Panc1 (cell line): ENCODE data around the gene RIPPLY1. TPM values are rescaled to one million over a fixed set of nuclear protein-coding genes. Genes with fewer than 3 reads are reported as not detected.

Experiments used
- ATAC-seq: fragments of 200-7000 bp; cut with Tn5 transposase; 2 replicates; pipeline ENCODE4 v1.9.1; 2020; ENCODE audit warnings: mild to moderate bottlenecking, moderate library complexity
- BruUV-seq: library from RNA; stranded (reverse); fragments of 400-500 nt; replicated peaks from 2 replicates; lab custom pipeline; 2021; lab: Mats Ljungman, UMichigan
- CTCF ChIA-PET: fragments of 300-600 bp; sonication (Branson Sonifier 250); formaldehyde crosslinking; loops from one replicate; lab custom pipeline; 2022; ENCODE audit warnings: antibody characterized with exemption; lab: Charles Lee
- POLR2A ChIA-PET: fragments of 300-600 bp; sonication (Branson Sonifier 250); formaldehyde crosslinking; loops from one replicate; lab custom pipeline; 2022; ENCODE audit warnings: antibody characterized with exemption; lab: Charles Lee
- DNase-seq: peaks from one replicate; pipeline ENCODE4 v3.0.0-alpha.2; 2010; ENCODE audit warnings: low read depth, low spot score
- H3K27ac ChIP-seq: 2 replicates; pipeline ENCODE4 v1.5.1; 2011; ENCODE audit warnings: mild to moderate bottlenecking, low read length, inconsistent platforms
- H3K27me3 ChIP-seq: fragments of 200-500 bp; sonication (Bioruptor generic); 2 replicates; pipeline ENCODE4 v1.6.0; 2014; ENCODE audit warnings: low read length, inconsistent platforms; ENCODE audit not compliant: control insufficient read depth, insufficient read depth
- H3K36me3 ChIP-seq: fragments of 200-500 bp; sonication (Bioruptor generic); 2 replicates; pipeline ENCODE4 v1.5.1; 2014; ENCODE audit warnings: inconsistent platforms, mild to moderate bottlenecking, low read length, moderate library complexity; ENCODE audit not compliant: control insufficient read depth, insufficient read depth
- H3K4me1 ChIP-seq: 2 replicates; pipeline ENCODE4 v1.5.1; 2011; ENCODE audit warnings: inconsistent platforms, mild to moderate bottlenecking, low read length, moderate library complexity; ENCODE audit not compliant: control insufficient read depth, insufficient read depth
- H3K4me3 ChIP-seq, 2 experiments: 2 replicates each; pipeline ENCODE4 v1.5.1; 2011 to 2012; ENCODE audit warnings: low read depth in 2 of 2, low read length in 2 of 2, mild to moderate bottlenecking in 2 of 2, inconsistent platforms in 1 of 2, moderate library complexity in 1 of 2
- H3K9me3 ChIP-seq: fragments of 200-500 bp; sonication (Bioruptor generic); 2 replicates; pipeline ENCODE4 v1.5.1; 2014; ENCODE audit warnings: low read depth, mild to moderate bottlenecking, inconsistent platforms, low read length, moderate library complexity; ENCODE audit not compliant: control insufficient read depth, insufficient read depth
- POLR2AphosphoS5 ChIP-seq: IDR thresholded peaks from 2 replicates; pipeline ENCODE4 v1.6.1; 2012; ENCODE audit warnings: mild to moderate bottlenecking, low read depth, low read length, moderate library complexity
- SIN3A ChIP-seq: IDR thresholded peaks from 2 replicates; pipeline ENCODE4 v1.6.1; 2012; ENCODE audit warnings: low read depth, mild to moderate bottlenecking, low read length, moderate library complexity, borderline replicate concordance; ENCODE audit not compliant: insufficient read depth
- TCF7L2 ChIP-seq: IDR thresholded peaks from 2 replicates; pipeline ENCODE4 v1.6.1; 2011; ENCODE audit warnings: mild to moderate bottlenecking, low read depth, low read length, inconsistent platforms
- in situ Hi-C: cut with HindIII; loops from 2 replicates; pipeline ENCODE4 v1.10.0; 2016; ENCODE audit warnings: low sequenced_read_pairs, low pct_unique_long_range_greater_than_20kb
- intact Hi-C: fragments of 100-400 bp; cut with micrococcal nuclease; formaldehyde crosslinking; loops from one replicate; pipeline ENCODE4 v1.10.0; 2022; ENCODE audit not compliant: unreplicated experiment
- total RNA-seq: library from RNA; stranded (reverse); gene quantifications from one replicate; pipeline ENCODE4 v1.2.1, GENCODE V29; 2021; ENCODE audit not compliant: unreplicated experiment
- TF ChIP-seq, protein P1 (sequence below): fragments of 450-650 bp; IDR thresholded peaks from 2 replicates; pipeline ENCODE4 v1.5.1; 2017; ENCODE audit warnings: mild to moderate bottlenecking
- TF ChIP-seq, protein P2 (sequence below), 2 experiments: IDR thresholded peaks; 2 replicates each; pipeline ENCODE4 v1.6.1; 2011 to 2012; ENCODE audit warnings: low read depth in 2 of 2, control low read depth in 1 of 2, low read length in 1 of 2, mild to moderate bottlenecking in 1 of 2, moderate library complexity in 1 of 2; ENCODE audit not compliant: insufficient read depth in 1 of 2

Gene RIPPLY1
- total RNA-seq, 1 experiment from 2014 or later = not detected

DNA sequence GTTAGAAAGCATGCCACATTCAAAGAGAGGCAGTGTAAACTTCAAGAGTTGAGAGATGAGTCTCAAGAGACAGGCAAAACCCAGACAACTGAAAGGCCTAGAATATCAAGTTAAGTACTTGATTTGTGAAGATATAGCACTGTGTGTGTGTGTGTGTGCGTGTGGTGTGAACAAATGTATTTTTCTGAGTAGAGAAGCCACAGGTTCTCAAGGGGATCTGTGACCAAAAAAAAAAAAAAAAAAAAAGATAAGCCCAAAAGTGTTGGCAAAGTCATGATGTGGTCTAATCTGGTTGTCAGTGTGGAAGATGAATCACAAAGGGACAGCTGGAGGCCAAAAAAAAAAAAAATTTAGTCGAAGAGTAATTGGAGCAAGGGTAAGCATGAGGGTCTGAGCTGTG, 3.9 kb downstream of the RIPPLY1 start:
- BruUV-seq = no TSS peak
- no peak overlapping the region for H3K27ac ChIP-seq
- H3K27me3 ChIP-seq = no peaks in the 10 kb centered on the region
- intact Hi-C loops (no loop called here), in situ Hi-C loops (no loop called here)
- POLR2A ChIA-PET = no interaction called here
- TF ChIP-seq, protein P1, sequence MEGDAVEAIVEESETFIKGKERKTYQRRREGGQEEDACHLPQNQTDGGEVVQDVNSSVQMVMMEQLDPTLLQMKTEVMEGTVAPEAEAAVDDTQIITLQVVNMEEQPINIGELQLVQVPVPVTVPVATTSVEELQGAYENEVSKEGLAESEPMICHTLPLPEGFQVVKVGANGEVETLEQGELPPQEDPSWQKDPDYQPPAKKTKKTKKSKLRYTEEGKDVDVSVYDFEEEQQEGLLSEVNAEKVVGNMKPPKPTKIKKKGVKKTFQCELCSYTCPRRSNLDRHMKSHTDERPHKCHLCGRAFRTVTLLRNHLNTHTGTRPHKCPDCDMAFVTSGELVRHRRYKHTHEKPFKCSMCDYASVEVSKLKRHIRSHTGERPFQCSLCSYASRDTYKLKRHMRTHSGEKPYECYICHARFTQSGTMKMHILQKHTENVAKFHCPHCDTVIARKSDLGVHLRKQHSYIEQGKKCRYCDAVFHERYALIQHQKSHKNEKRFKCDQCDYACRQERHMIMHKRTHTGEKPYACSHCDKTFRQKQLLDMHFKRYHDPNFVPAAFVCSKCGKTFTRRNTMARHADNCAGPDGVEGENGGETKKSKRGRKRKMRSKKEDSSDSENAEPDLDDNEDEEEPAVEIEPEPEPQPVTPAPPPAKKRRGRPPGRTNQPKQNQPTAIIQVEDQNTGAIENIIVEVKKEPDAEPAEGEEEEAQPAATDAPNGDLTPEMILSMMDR = no peak
- no peak for TF ChIP-seq SIN3A
- TF ChIP-seq, protein P2, sequence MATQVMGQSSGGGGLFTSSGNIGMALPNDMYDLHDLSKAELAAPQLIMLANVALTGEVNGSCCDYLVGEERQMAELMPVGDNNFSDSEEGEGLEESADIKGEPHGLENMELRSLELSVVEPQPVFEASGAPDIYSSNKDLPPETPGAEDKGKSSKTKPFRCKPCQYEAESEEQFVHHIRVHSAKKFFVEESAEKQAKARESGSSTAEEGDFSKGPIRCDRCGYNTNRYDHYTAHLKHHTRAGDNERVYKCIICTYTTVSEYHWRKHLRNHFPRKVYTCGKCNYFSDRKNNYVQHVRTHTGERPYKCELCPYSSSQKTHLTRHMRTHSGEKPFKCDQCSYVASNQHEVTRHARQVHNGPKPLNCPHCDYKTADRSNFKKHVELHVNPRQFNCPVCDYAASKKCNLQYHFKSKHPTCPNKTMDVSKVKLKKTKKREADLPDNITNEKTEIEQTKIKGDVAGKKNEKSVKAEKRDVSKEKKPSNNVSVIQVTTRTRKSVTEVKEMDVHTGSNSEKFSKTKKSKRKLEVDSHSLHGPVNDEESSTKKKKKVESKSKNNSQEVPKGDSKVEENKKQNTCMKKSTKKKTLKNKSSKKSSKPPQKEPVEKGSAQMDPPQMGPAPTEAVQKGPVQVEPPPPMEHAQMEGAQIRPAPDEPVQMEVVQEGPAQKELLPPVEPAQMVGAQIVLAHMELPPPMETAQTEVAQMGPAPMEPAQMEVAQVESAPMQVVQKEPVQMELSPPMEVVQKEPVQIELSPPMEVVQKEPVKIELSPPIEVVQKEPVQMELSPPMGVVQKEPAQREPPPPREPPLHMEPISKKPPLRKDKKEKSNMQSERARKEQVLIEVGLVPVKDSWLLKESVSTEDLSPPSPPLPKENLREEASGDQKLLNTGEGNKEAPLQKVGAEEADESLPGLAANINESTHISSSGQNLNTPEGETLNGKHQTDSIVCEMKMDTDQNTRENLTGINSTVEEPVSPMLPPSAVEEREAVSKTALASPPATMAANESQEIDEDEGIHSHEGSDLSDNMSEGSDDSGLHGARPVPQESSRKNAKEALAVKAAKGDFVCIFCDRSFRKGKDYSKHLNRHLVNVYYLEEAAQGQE (IDR thresholded peaks at IDR 0.05; ENCODE audit: insufficient read depth in 1 of 2, low read depth in 2 of 2, low read length in 1 of 2) = no peak
- TF ChIP-seq POLR2AphosphoS5 = no peak
- no peak for TF ChIP-seq TCF7L2
- DNase-seq = no peak
- no peaks in the 10 kb centered on the region for H3K9me3 ChIP-seq
- H3K4me1 ChIP-seq = peaks cover 19% of the 10 kb centered on the region
- no peak for ATAC-seq
- H3K36me3 ChIP-seq = no peaks in the 10 kb centered on the region
- no peak overlapping the region for H3K4me3 ChIP-seq
- CTCF ChIA-PET = interaction anchor here (0.7 to 1.9 kb wide), 4 partner anchors 42 to 369 kb away, joined by 8 to 25 read pairs (median 16); no protein-coding TSS in a partner anchor

DNA sequence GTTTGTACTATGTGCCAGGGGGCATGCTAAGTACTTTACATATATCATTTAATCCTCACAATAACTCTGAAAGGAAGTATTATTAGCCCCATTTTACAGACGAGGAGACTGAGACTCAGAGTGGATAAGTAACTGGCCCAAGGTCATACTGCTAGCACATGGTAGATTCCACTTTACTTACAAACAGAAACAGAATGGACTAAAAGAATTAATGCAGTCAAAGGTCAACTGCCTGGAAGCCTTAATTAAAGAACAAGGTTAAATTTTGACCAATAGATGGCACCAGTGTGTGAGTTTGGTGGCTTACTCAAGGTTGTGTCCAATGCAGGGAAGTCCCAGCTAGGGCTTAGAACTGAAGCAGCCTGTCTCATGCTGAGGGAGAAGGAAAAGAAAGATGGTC, 4.7 kb downstream of the RIPPLY1 start:
- ATAC-seq = peak; percentile 43; the same call in 1 of the 2 replicates
- H3K27ac ChIP-seq = no peak overlapping the region
- in situ Hi-C loops (no loop called here), intact Hi-C loops (no loop called here)
- no peaks in the 10 kb centered on the region for H3K27me3 ChIP-seq
- DNase-seq = no peak
- H3K4me1 ChIP-seq = peaks cover 19% of the 10 kb centered on the region
- TF ChIP-seq, protein P1 = peak; percentile 65
- TF ChIP-seq SIN3A (no peak), TCF7L2 (no peak)
- TF ChIP-seq, protein P2 (IDR thresholded peaks at IDR 0.05; ENCODE audit: insufficient read depth in 1 of 2, low read depth in 2 of 2, low read length in 1 of 2) = no peak
- H3K36me3 ChIP-seq = no peaks in the 10 kb centered on the region
- no peaks in the 10 kb centered on the region for H3K9me3 ChIP-seq
- H3K4me3 ChIP-seq = no peak overlapping the region
- POLR2A ChIA-PET = interaction anchor here (0.6 kb wide), 1 partner anchor 29 kb away, joined by 10 read pairs; no protein-coding TSS in a partner anchor
- no TSS peak for BruUV-seq
- CTCF ChIA-PET = interaction anchor here (0.6 to 1.9 kb wide), 2 partner anchors 61 to 412 kb away, joined by 3 to 25 read pairs; no protein-coding TSS in a partner anchor
